ENCODE measurements around the gene INPP5K. TPM values are rescaled to one million over a fixed set of nuclear protein-coding genes. Genes with fewer than 3 reads are reported as not detected.
A peak's percentile ranks its signal among the peaks of the same experiment; 100 is the strongest.

The INPP5K gene
- total and polyA plus RNA-seq, 2 of the 4 experiments (the other 2 are of a cell fraction): 14.9 to 17.4 TPM

GRCh38 chr17:1488826-1489270 is 27.6 kb downstream of the INPP5K start:
- Histone ChIP-seq H4K8ac (ENCODE audit: low read depth in 2 of 2, low read length in 2 of 2) (peak overlapping the region; percentile 96), H3K9me1 (ENCODE audit: insufficient read depth, low read length) (peaks cover 16% of the 10 kb centered on the region; the same call in 1 of the 2 replicates), H2AFZ (replicated peaks; ENCODE audit: low read length, poor library complexity) (peak overlapping the region; percentile 62), H3K18ac (ENCODE audit: low read depth, low read length) (peak overlapping the region; percentile 82; the same call in 1 of the 2 replicates), H3K79me1 (ENCODE audit: low read depth in 1 of 2, low read length in 2 of 2) (peaks cover 20 to 63% of the 10 kb centered on the region in 2 experiments), H3K14ac (replicated peaks; ENCODE audit: low read depth, low read length) (peak overlapping the region; percentile 82), H3K4me2 (ENCODE audit: low read depth, low read length) (peak overlapping the region; percentile 79), H3K4ac (ENCODE audit: low read depth, low read length) (peak overlapping the region; percentile 99), H4K91ac (ENCODE audit: insufficient read depth, low read depth, low read length) (peak overlapping the region; percentile 94), H4K5ac (ENCODE audit: low read depth, low read length) (peak overlapping the region; percentile 66), H3K9me3 (ENCODE audit: control insufficient read depth, insufficient read depth, low read length) (no peaks in the 10 kb centered on the region), H4K20me1 (ENCODE audit: insufficient read depth, low read length) (peaks cover 8% of the 10 kb centered on the region), H3K56ac (ENCODE audit: extremely low read depth, insufficient read depth, low read length) (peak overlapping the region; percentile 68; the same call in 1 of the 2 replicates), H2BK5ac (ENCODE audit: low read depth, low read length, poor library complexity, severe bottlenecking) (peak overlapping the region; percentile 82), H3K9ac (ENCODE audit: low read depth, low read length) (peak overlapping the region; percentile 82), H2AK9ac (replicated peaks; ENCODE audit: low read depth, low read length, poor library complexity) (peak overlapping the region; percentile 98), H2BK15ac (ENCODE audit: low read depth, low read length) (peak overlapping the region; percentile 88; the same call in 2 of the 3 replicates), H3K27me3 (ENCODE audit: control insufficient read depth, insufficient read depth, low read length) (no peaks in the 10 kb centered on the region), H3K27ac (ENCODE audit: insufficient read depth, low read length) (peak overlapping the region; percentile 89), H2AK5ac (ENCODE audit: low read depth, low read length) (peak overlapping the region; percentile 90), H3K36me3 (ENCODE audit: control insufficient read depth, insufficient read depth, low read length) (peaks cover 3% of the 10 kb centered on the region; the same call in 1 of the 2 replicates), H3K23ac (ENCODE audit: low read depth, low read length) (peak overlapping the region; percentile 97), H2BK120ac (ENCODE audit: low read depth, low read length) (peak overlapping the region; percentile 83), H2BK20ac (ENCODE audit: low read depth, low read length) (peak overlapping the region; percentile 45), H3K4me1 (ENCODE audit: control insufficient read depth, insufficient read depth, low read length) (peaks cover 28% of the 10 kb centered on the region), H3K4me3 (ENCODE audit: insufficient read depth, low read depth, low read length) (no peak overlapping the region)
- ATAC-seq (ENCODE audit: low read depth): no peak
- no peak for DNase-seq
- in situ Hi-C loops (cut with MboI; ENCODE audit: low sequenced_read_pairs): no loop called here
- CTCF ChIA-PET: no interaction called here
- no CpG with 5 or more reads among the region's 7 CpGs for WGBS, 2 experiments (ENCODE audit: extremely low coverage in 2 of 2, insufficient read length in 1 of 2)
- BruUV-seq (replicated peaks): no TSS peak
- intact Hi-C loops (cut with micrococcal nuclease): no loop called here
- TF ChIP-seq USF2 (IDR thresholded peaks at IDR 0.05; ENCODE audit: low read depth, low read length): no peak
- no peak for TF ChIP-seq MXI1 (IDR thresholded peaks at IDR 0.05; ENCODE audit: borderline replicate concordance, low read depth, low read length)
- TF ChIP-seq CHD1 (IDR thresholded peaks at IDR 0.05; ENCODE audit: low read depth, low read length): no peak
- TF ChIP-seq RFX5 (IDR thresholded peaks at IDR 0.05; ENCODE audit: low read depth, low read length): no peak
- TF ChIP-seq NFE2L2 (IDR thresholded peaks at IDR 0.05; ENCODE audit: low read depth, low read length): no peak
- TF ChIP-seq ELK1 (IDR thresholded peaks at IDR 0.05; ENCODE audit: borderline replicate concordance, low read depth, low read length): no peak
- TF ChIP-seq MAZ (IDR thresholded peaks at IDR 0.05; ENCODE audit: borderline replicate concordance, low read depth, low read length): no peak
- no peak for TF ChIP-seq SMC3 (IDR thresholded peaks at IDR 0.05; ENCODE audit: low read depth, low read length)
- TF ChIP-seq CTCF (conservative IDR thresholded peaks at IDR 0.05; ENCODE audit: low read depth, low read length): no peak
- TF ChIP-seq RAD21 (IDR thresholded peaks at IDR 0.05; ENCODE audit: low read length): no peak
- TF ChIP-seq MAFK (IDR thresholded peaks at IDR 0.05; ENCODE audit: low read depth, low read length): no peak
- no peak for TF ChIP-seq POLR2A (IDR thresholded peaks at IDR 0.05; ENCODE audit: low read depth, low read length)
- TF ChIP-seq CEBPB (IDR thresholded peaks at IDR 0.05; ENCODE audit: low read depth, low read length): no peak
- no peak for TF ChIP-seq BHLHE40 (IDR thresholded peaks at IDR 0.05; ENCODE audit: low read depth, low read length)
- TF ChIP-seq FOS (IDR thresholded peaks at IDR 0.05; ENCODE audit: low read depth, low read length): no peak
- no peak for TF ChIP-seq RCOR1 (IDR thresholded peaks at IDR 0.05; ENCODE audit: insufficient replicate concordance, low read length)
- dilution Hi-C loops (cut with HindIII; ENCODE audit: low sequenced_read_pairs, unreplicated experiment): no loop called here
- POLR2A ChIA-PET (ENCODE audit: unreplicated experiment): no interaction called here

All from IMR-90 (cell line).